H1 (cell line): ENCODE measurements around the gene SMARCA2. TPM values are rescaled to one million over a fixed set of nuclear protein-coding genes. Genes with fewer than 3 reads are reported as not detected.
A peak's percentile ranks its signal among the peaks of the same experiment; 100 is the strongest.

Experiments used
- CTCF ChIA-PET: fragments of 300-600 bp; sonication (Branson Sonifier 250); formaldehyde crosslinking; loops from one replicate; lab custom pipeline; 2021; ENCODE audit not compliant: partially characterized antibody; lab: Charles Lee
- POLR2A ChIA-PET: fragments of 300-600 bp; sonication (Branson Sonifier 250); formaldehyde crosslinking; loops from one replicate; lab custom pipeline; 2021; ENCODE audit warnings: inconsistent platforms; ENCODE audit not compliant: partially characterized antibody; lab: Charles Lee
- DNase-seq, 2 experiments: peaks; one replicate each; pipeline versions ENCODE4 v3.0.0 to v3.0.0-alpha.2; 2010 to 2022; ENCODE audit warnings: low spot score in 2 of 2, low read depth in 1 of 2, mixed read lengths in 1 of 2
- FAIRE-seq: peaks from 2 replicates; lab custom pipeline; 2011; peaks lifted over from hg19 to GRCh38; lab: Jason Lieb, UNC
- H2AFZ ChIP-seq: 2 replicates; pipeline ENCODE4 v1.8.1; 2012; ENCODE audit warnings: low read length, inconsistent platforms
- H2AK5ac ChIP-seq: 2 replicates; pipeline ENCODE4 v1.6.1; 2013; ENCODE audit warnings: low read depth, low read length
- H2BK120ac ChIP-seq: replicated peaks from 2 replicates; pipeline ENCODE3; 2013; ENCODE audit warnings: low read depth, low read length, inconsistent platforms
- H2BK12ac ChIP-seq: 2 replicates; pipeline ENCODE4 v1.6.1; 2013; ENCODE audit warnings: low read depth, low read length
- H2BK15ac ChIP-seq: 2 replicates; pipeline ENCODE4 v1.6.1; 2013; ENCODE audit warnings: low read length
- H2BK20ac ChIP-seq: 2 replicates; pipeline ENCODE4 v1.6.1; 2013; ENCODE audit warnings: low read length
- H2BK5ac ChIP-seq: 2 replicates; pipeline ENCODE4 v1.6.1; 2013; ENCODE audit warnings: low read depth, low read length
- H3K14ac ChIP-seq: 2 replicates; pipeline ENCODE4 v1.6.1; 2013; ENCODE audit warnings: inconsistent platforms; ENCODE audit not compliant: insufficient read length
- H3K18ac ChIP-seq: 2 replicates; pipeline ENCODE4 v1.6.1; 2013; ENCODE audit warnings: low read length; ENCODE audit errors: extremely low read depth
- H3K23ac ChIP-seq: 2 replicates; pipeline ENCODE4 v1.6.1; 2013; ENCODE audit warnings: inconsistent platforms; ENCODE audit not compliant: insufficient read length
- H3K23me2 ChIP-seq: 2 replicates; pipeline ENCODE4 v1.6.1; 2013; ENCODE audit warnings: low read depth, low read length
- H3K27ac ChIP-seq: 2 replicates; pipeline ENCODE4 v1.6.1; 2011; ENCODE audit warnings: low read depth, low read length, inconsistent platforms
- H3K27me3 ChIP-seq, 4 experiments: replicated peaks in 1 of 4; 1 replicate in 1 of 4; 2 replicates in 3 of 4; pipeline versions ENCODE4 v1.6.1 to v1.8.1; 2011 to 2013; ENCODE audit warnings: low read length in 3 of 4, mild to moderate bottlenecking in 3 of 4, inconsistent platforms in 2 of 4, mixed read lengths in 2 of 4, moderate library complexity in 1 of 4; ENCODE audit not compliant: control insufficient read depth in 3 of 4, insufficient read depth in 3 of 4; ENCODE audit errors: extremely low read depth in 1 of 4
- H3K36me3 ChIP-seq, 4 experiments: 2 replicates each; pipeline versions ENCODE4 v1.6.1 to v1.8.1; 2011 to 2013; ENCODE audit warnings: mild to moderate bottlenecking in 4 of 4, low read length in 3 of 4, moderate library complexity in 2 of 4, control low read depth in 1 of 4, inconsistent platforms in 1 of 4; ENCODE audit not compliant: insufficient read depth in 4 of 4, control insufficient read depth in 2 of 4
- H3K4ac ChIP-seq: replicated peaks from 2 replicates; pipeline ENCODE3; 2013; ENCODE audit warnings: low read length, low read depth, mixed read lengths, inconsistent platforms; ENCODE audit not compliant: insufficient read length
- H3K4me1 ChIP-seq, 4 experiments: replicated peaks in 1 of 4; 1 replicate in 1 of 4; 2 replicates in 3 of 4; pipeline versions ENCODE4 v1.6.1 to v1.8.1; 2011 to 2013; ENCODE audit warnings: low read length in 3 of 4, inconsistent platforms in 2 of 4, mixed read lengths in 1 of 4; ENCODE audit not compliant: insufficient read depth in 4 of 4, control insufficient read depth in 3 of 4
- H3K4me2 ChIP-seq, 2 experiments: 2 replicates each; pipeline versions ENCODE4 v1.6.1 to v1.8.1; 2011 to 2013; ENCODE audit warnings: low read depth in 2 of 2, low read length in 2 of 2, control low read depth in 1 of 2, inconsistent platforms in 1 of 2, mild to moderate bottlenecking in 1 of 2; ENCODE audit not compliant: insufficient read depth in 1 of 2
- H3K4me3 ChIP-seq, 4 experiments: fragments of 200-600, 300-600 bp in 1 of 4; sonication (generic), shearing (Covaris generic), sonication (Bioruptor Twin) in 1 of 4; 2 replicates each; pipeline versions ENCODE4 v1.5.1 to v1.8.1; 2011 to 2016; ENCODE audit warnings: low read length in 4 of 4, low read depth in 3 of 4, control low read depth in 2 of 4, inconsistent platforms in 2 of 4, mild to moderate bottlenecking in 2 of 4, mixed read lengths in 1 of 4, moderate library complexity in 1 of 4; ENCODE audit not compliant: insufficient read depth in 2 of 4; ENCODE audit errors: extremely low read depth in 1 of 4
- H3K56ac ChIP-seq: replicated peaks from 2 replicates; pipeline ENCODE3; 2013; ENCODE audit warnings: low read depth, mild to moderate bottlenecking, mixed read lengths, low read length, inconsistent platforms; ENCODE audit not compliant: insufficient read length
- H3K79me1 ChIP-seq: 2 replicates; pipeline ENCODE4 v1.6.1; 2013; ENCODE audit warnings: low read depth, low read length, control low read depth
- H3K79me2 ChIP-seq, 2 experiments: 2 replicates each; pipeline versions ENCODE4 v1.6.1 to v1.8.1; 2012 to 2013; ENCODE audit warnings: low read length in 2 of 2, mild to moderate bottlenecking in 2 of 2, inconsistent platforms in 1 of 2; ENCODE audit not compliant: insufficient read depth in 2 of 2, control insufficient read depth in 1 of 2
- H3K9ac ChIP-seq, 4 experiments: replicated peaks in 1 of 4; 1 replicate in 1 of 4; 2 replicates in 3 of 4; pipeline versions ENCODE4 v1.6.1 to v1.8.1; 2011 to 2013; ENCODE audit warnings: low read depth in 3 of 4, low read length in 3 of 4, control low read depth in 2 of 4, mild to moderate bottlenecking in 2 of 4, moderate library complexity in 2 of 4, inconsistent platforms in 1 of 4; ENCODE audit errors: extremely low read depth in 1 of 4
- H3K9me3 ChIP-seq, 2 experiments: 2 replicates each; pipeline versions ENCODE4 v1.6.1 to v1.8.1; 2012 to 2013; ENCODE audit warnings: mild to moderate bottlenecking in 2 of 2, moderate library complexity in 2 of 2, control low read depth in 1 of 2, inconsistent platforms in 1 of 2, low read depth in 1 of 2, low read length in 1 of 2, mixed read lengths in 1 of 2; ENCODE audit not compliant: insufficient read depth in 2 of 2
- H4K20me1 ChIP-seq, 2 experiments: replicated peaks in 1 of 2; 2 replicates each; pipeline versions ENCODE3 to v1.8.1; 2011 to 2013; ENCODE audit warnings: inconsistent platforms in 2 of 2, low read length in 2 of 2, mild to moderate bottlenecking in 1 of 2; ENCODE audit not compliant: insufficient read depth in 2 of 2, control insufficient read depth in 1 of 2
- H4K5ac ChIP-seq: 2 replicates; pipeline ENCODE4 v1.6.1; 2013; ENCODE audit warnings: low read length, low read depth, mixed read lengths, inconsistent platforms; ENCODE audit not compliant: insufficient read length
- H4K8ac ChIP-seq: 2 replicates; pipeline ENCODE4 v1.8.0; 2013; ENCODE audit warnings: mild to moderate bottlenecking, moderate library complexity, low read length, inconsistent platforms; ENCODE audit not compliant: insufficient read depth; ENCODE audit errors: extremely low read depth
- H4K91ac ChIP-seq: replicated peaks from 2 replicates; pipeline ENCODE3; 2013; ENCODE audit warnings: low read length, mixed read lengths, inconsistent platforms; ENCODE audit not compliant: insufficient read length
- BRCA1 ChIP-seq: IDR thresholded peaks from 2 replicates; pipeline ENCODE4 v1.6.1; 2012; ENCODE audit warnings: low read depth, low read length, improper control_type of control experiment
- CBX8 ChIP-seq: fragments of 300-800, 300-1000 bp; sonication (generic); IDR thresholded peaks from 2 replicates; pipeline ENCODE4 v1.7.1; 2016; ENCODE audit warnings: low read depth, low read length, borderline replicate concordance
- CEBPB ChIP-seq: IDR thresholded peaks from 2 replicates; pipeline ENCODE4 v1.6.1; 2012; ENCODE audit warnings: low read depth, low read length
- CHD2 ChIP-seq: IDR thresholded peaks from 2 replicates; pipeline ENCODE4 v1.6.1; 2012; ENCODE audit warnings: low read length, improper control_type of control experiment
- CTBP2 ChIP-seq: IDR thresholded peaks from 2 replicates; pipeline ENCODE4 v1.7.0; 2011; ENCODE audit warnings: borderline replicate concordance, mild to moderate bottlenecking, moderate library complexity, mixed read lengths, low read length; ENCODE audit not compliant: insufficient read depth, insufficient read length
- EZH2 ChIP-seq: fragments of 200-600 bp; sonication (generic); IDR thresholded peaks from 2 replicates; pipeline ENCODE4 v1.7.1; 2012; ENCODE audit warnings: low read depth, mild to moderate bottlenecking, moderate library complexity, low read length, inconsistent platforms; ENCODE audit not compliant: severe bottlenecking
- HDAC2 ChIP-seq, 2 experiments: fragments of 300-600 bp in 1 of 2; sonication (generic) in 1 of 2; IDR thresholded peaks; 2 replicates each; pipeline ENCODE4 v1.6.1; 2011 to 2012; ENCODE audit warnings: low read depth in 2 of 2, low read length in 2 of 2, mild to moderate bottlenecking in 2 of 2, moderate library complexity in 2 of 2, borderline replicate concordance in 1 of 2, inconsistent platforms in 1 of 2
- JUN ChIP-seq: IDR thresholded peaks from 2 replicates; pipeline ENCODE4 v1.6.1; 2011; ENCODE audit warnings: low read depth, mild to moderate bottlenecking, improper control_type of control experiment, low read length
- POLR2AphosphoS5 ChIP-seq: IDR thresholded peaks from 2 replicates; pipeline ENCODE4 v1.6.1; 2011; ENCODE audit warnings: low read depth, low read length
- SIX5 ChIP-seq: IDR thresholded peaks from 2 replicates; pipeline ENCODE4 v1.6.1; 2011; ENCODE audit warnings: mild to moderate bottlenecking, low read depth, low read length
- SP1 ChIP-seq: IDR thresholded peaks from 2 replicates; pipeline ENCODE4 v1.6.1; 2011; ENCODE audit warnings: low read depth, low read length
- TEAD4 ChIP-seq: IDR thresholded peaks from 2 replicates; pipeline ENCODE4 v1.6.1; 2012; ENCODE audit warnings: low read depth, low read length, inconsistent platforms, mixed read lengths
- WGBS, 2 experiments: shearing (Covaris generic) in 1 of 2; methylation state at CpG; one replicate each; pipeline versions ENCODE4 v1.1.6 to v1.1.7; 2013 to 2015; ENCODE audit warnings: low lambda C conversion rate in 2 of 2, mixed read lengths in 2 of 2, inconsistent platforms in 1 of 2, low coverage in 1 of 2, missing lambda C conversion rate in 1 of 2; ENCODE audit not compliant: insufficient replicate concordance in 2 of 2, insufficient coverage in 1 of 2, insufficient read length in 1 of 2; ENCODE audit errors: extremely low coverage in 1 of 2, missing lambda C conversion rate in 1 of 2; 5-methylcytosine and 5-hydroxymethylcytosine counted together
- polyA plus RNA-seq, 7 experiments: library from polyadenylated mRNA; depleted of rRNA in 3 of 7; stranded (reverse) in 5 of 7; unstranded in 2 of 7; fragments of >200 nt in 5 of 7; fragments of 200-250 nt in 2 of 7; gene quantifications; 1 replicate in 5 of 7; 2 replicates in 1 of 7; 4 replicates in 1 of 7; pipeline versions ENCODE4 v1.2.1 to v1.2.3, GENCODE V29; 2011 to 2013; ENCODE audit warnings: missing spikeins in 2 of 7, mixed read lengths in 2 of 7
- total RNA-seq: library from RNA; stranded (reverse); fragmentation: NEBNext Ultra II Directional; extraction: Animal tissue kit (Norgen Biotek cat#: 25700); gene quantifications from 2 replicates; pipeline ENCODE4 v1.2.1, GENCODE V29; 2021

The SMARCA2 gene
- total and polyA plus RNA-seq, 2 of the 8 experiments (the other 6 are each of a cell fraction or from before 2014, with no cell fraction given) = 6.3 to 21.7 TPM

DNA sequence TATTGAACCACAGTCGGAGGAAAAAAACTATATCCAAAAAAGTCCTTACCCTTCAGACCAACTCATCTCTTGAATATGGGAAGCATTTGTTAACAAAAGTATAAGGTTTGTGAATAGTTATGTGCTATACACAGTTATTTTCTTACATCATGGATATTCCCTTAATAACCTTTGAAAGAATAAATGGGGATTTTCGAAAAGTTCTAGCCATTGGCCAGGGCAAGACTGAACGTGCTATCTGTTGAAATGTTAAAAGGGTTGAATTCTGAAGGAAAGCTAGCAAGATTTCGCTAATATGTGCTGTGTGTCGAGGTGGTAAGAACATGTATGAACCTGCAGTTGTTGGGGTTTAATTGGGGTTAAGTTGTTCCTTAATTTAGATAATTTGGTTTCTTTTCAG lies 140.8 kb downstream of the SMARCA2 start:
- Histone ChIP-seq H3K79me1 (no peaks in the 10 kb centered on the region), H3K9ac (no peak overlapping the region), H3K9me3 (no peaks in the 10 kb centered on the region), H2AK5ac (no peak overlapping the region), H2BK12ac (no peak overlapping the region; the same call in 1 of the 2 replicates), H4K8ac (no peak overlapping the region), H3K4me3 (no peak overlapping the region), H2BK15ac (no peak overlapping the region), H2AFZ (no peak overlapping the region), H3K23ac (no peak overlapping the region), H4K20me1 (no peaks in the 10 kb centered on the region), H3K56ac (no peak overlapping the region), H3K79me2 (no peaks in the 10 kb centered on the region), H2BK20ac (peak overlapping the region; percentile 84; the same call in 1 of the 2 replicates), H3K4me1 (peaks cover 2 to 18% (median 14%) of the 10 kb centered on the region in 4 experiments), H3K4me2 (no peak overlapping the region), H3K14ac (no peak overlapping the region), H4K91ac (no peak overlapping the region), H4K5ac (no peak overlapping the region), H3K18ac (no peak overlapping the region), H3K27ac (no peak overlapping the region), H3K23me2 (no peaks in the 10 kb centered on the region), H2BK5ac (no peak overlapping the region), H2BK120ac (no peak overlapping the region), H3K4ac (peak overlapping the region; percentile 44), H3K27me3 (no peaks in the 10 kb centered on the region), H3K36me3 (no peaks in the 10 kb centered on the region)
- WGBS, 2 experiments = 75% methylated on average over 5 of the region's 5 CpGs; no CpG with 5 or more reads in 1 of the 2 experiments
- FAIRE-seq (no peak), DNase-seq (no peak)
- CTCF ChIA-PET = no interaction called here
- POLR2A ChIA-PET = no interaction called here
- no peak for TF ChIP-seq CHD2
- TF ChIP-seq SP1 = no peak
- no peak for TF ChIP-seq JUN
- TF ChIP-seq CBX8 = no peak
- no peak for TF ChIP-seq HDAC2 (IDR thresholded peaks at IDR 0.05; ENCODE audit: borderline replicate concordance in 1 of 2, low read depth in 2 of 2, low read length in 2 of 2)
- TF ChIP-seq TEAD4 = no peak
- TF ChIP-seq EZH2 = no peak
- no peak for TF ChIP-seq BRCA1
- no peak for TF ChIP-seq SIX5
- no peak for TF ChIP-seq CTBP2
- TF ChIP-seq CEBPB = no peak
- TF ChIP-seq POLR2AphosphoS5 = no peak
